Skeletal muscle tissue (tissue), 4 donors: ENCODE data around the gene PDLIM1. TPM values are rescaled to one million over a fixed set of nuclear protein-coding genes. Genes with fewer than 3 reads are reported as not detected.

Source experiments
- H3K27ac ChIP-seq: one replicate; pipeline ENCODE4 v1.7.0; 2013; ENCODE audit warnings: mild to moderate bottlenecking, low read depth, low read length, inconsistent platforms
- H3K27me3 ChIP-seq, 3 donors: one replicate each; pipeline ENCODE4 v1.7.0; 2013; ENCODE audit warnings: low read length in 3 of 3; ENCODE audit not compliant: control insufficient read depth in 3 of 3, insufficient read depth in 3 of 3
- H3K36me3 ChIP-seq, 3 donors: one replicate each; pipeline ENCODE4 v1.7.0; 2013; ENCODE audit warnings: low read length in 3 of 3; ENCODE audit not compliant: control insufficient read depth in 3 of 3, insufficient read depth in 3 of 3
- H3K4me1 ChIP-seq, 3 donors: one replicate each; pipeline ENCODE4 v1.7.0; 2013; ENCODE audit warnings: low read length in 3 of 3, mild to moderate bottlenecking in 3 of 3; ENCODE audit not compliant: control insufficient read depth in 3 of 3, insufficient read depth in 3 of 3
- H3K4me3 ChIP-seq, 3 donors: one replicate each; pipeline ENCODE4 v1.7.0; 2013; ENCODE audit warnings: low read length in 3 of 3
- H3K9ac ChIP-seq, 3 donors: one replicate each; pipeline ENCODE4 v1.7.0; 2013; ENCODE audit warnings: low read length in 3 of 3, mild to moderate bottlenecking in 3 of 3, moderate library complexity in 2 of 3, low read depth in 1 of 3
- H3K9me3 ChIP-seq, 3 donors: one replicate each; pipeline ENCODE4 v1.7.0; 2013; ENCODE audit warnings: low read length in 3 of 3; ENCODE audit not compliant: control insufficient read depth in 3 of 3
- total RNA-seq: library from RNA; depleted of rRNA; stranded (reverse); fragments of >200 nt; gene quantifications from one replicate; pipeline ENCODE4 v1.2.3, GENCODE V29; 2014
- donor health status: Osteomylitis.

Gene PDLIM1
- total RNA-seq, 1 donor from 2014 or later, result 9.9 TPM

DNA sequence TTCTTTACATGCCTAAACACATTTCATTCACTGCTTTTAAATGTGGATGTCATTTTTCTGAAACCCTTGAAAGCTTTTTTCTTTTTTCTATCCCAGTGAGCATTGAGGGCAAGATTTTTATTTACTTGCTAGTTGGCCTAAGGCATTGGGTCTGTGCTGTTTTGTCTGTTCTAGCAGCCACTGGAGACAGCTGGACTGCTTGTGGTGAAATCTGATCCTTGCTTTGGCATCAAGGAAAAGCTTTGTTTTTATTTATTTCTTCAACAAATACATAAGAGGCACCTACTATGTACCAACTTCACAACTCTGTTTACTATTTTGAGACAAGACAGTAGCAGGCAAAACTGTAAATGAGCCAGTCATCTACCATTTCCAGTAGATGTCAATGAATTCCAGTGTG is 28.4 kb upstream of the PDLIM1 start:
- Histone ChIP-seq H3K9me3 (no peaks in the 10 kb centered on the region), H3K4me3 (no peak overlapping the region), H3K27ac (no peak overlapping the region), H3K27me3 (no peaks in the 10 kb centered on the region), H3K9ac (no peak overlapping the region), H3K4me1 (peaks cover 0 to 30% (median 24%) of the 10 kb centered on the region in 3 donors), H3K36me3 (peaks cover 24 to 41% (median 30%) of the 10 kb centered on the region in 3 donors)

DNA sequence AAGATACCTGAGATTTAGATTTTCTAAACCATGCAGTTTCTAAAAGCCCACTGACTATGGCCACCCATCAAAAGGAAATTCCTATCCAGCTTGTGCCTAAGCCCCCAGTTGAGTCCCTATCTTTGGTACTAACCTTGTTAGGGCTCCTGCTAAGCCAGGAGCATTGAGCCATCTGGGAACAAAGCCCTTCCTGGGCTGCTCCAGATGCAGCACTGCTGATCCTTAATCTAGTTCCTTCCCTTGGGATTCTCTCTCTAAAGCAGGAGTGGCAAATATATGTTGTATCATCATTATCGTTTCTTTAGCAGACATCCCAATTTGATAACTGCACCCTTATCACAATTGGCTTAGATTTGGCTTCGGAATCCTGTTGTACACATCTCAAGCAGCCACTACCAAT is 24.7 kb upstream of the PDLIM1 start:
- peaks cover 17 to 39% (median 33%) of the 10 kb centered on the region in 3 donors for H3K4me1 ChIP-seq
- H3K4me3 ChIP-seq, result no peak overlapping the region
- H3K27ac ChIP-seq, result no peak overlapping the region
- peaks cover 17 to 36% (median 19%) of the 10 kb centered on the region in 3 donors for H3K36me3 ChIP-seq
- no peaks in the 10 kb centered on the region for H3K9me3 ChIP-seq
- no peak overlapping the region for H3K9ac ChIP-seq
- H3K27me3 ChIP-seq, result no peaks in the 10 kb centered on the region

GRCh38 chr10:95314192-95314918 is 23.6 kb upstream of the PDLIM1 start:
- Histone ChIP-seq H3K27me3 (no peaks in the 10 kb centered on the region), H3K9me3 (no peaks in the 10 kb centered on the region), H3K4me1 (peaks cover 17 to 31% (median 25%) of the 10 kb centered on the region in 3 donors), H3K27ac (no peak overlapping the region), H3K4me3 (no peak overlapping the region), H3K36me3 (peaks cover 17 to 36% (median 17%) of the 10 kb centered on the region in 3 donors), H3K9ac (no peak overlapping the region)

DNA sequence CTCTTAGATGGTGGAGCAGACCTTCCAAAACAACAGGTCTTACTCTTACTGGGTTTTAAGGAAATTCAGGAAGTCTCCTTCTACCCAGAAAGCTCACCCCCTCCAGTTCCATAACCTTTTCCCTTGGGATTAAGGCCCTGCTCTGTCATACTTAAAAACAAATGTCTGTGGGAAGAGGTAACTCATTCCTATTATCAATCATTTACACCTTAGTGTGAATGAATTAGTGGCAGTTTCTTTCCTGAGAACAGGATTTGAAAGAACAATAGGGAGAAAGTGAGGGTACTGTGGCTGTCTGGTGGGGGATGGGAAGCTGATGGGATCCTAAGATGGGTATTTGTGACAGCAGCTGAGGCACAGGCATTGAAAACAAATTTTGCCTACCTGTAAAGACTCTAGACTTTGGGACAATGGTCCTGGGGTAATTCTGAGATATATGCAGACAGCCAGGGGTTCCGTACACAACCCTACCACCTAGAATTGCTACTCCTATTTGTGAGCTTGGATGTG is 22.2 kb upstream of the PDLIM1 start:
- H3K4me3 ChIP-seq, result no peak overlapping the region
- H3K27ac ChIP-seq, result no peak overlapping the region
- H3K9ac ChIP-seq, result no peak overlapping the region
- H3K9me3 ChIP-seq, result no peaks in the 10 kb centered on the region
- no peaks in the 10 kb centered on the region for H3K27me3 ChIP-seq
- peaks cover 21 to 37% (median 28%) of the 10 kb centered on the region in 3 donors for H3K4me1 ChIP-seq
- H3K36me3 ChIP-seq, result peaks cover 17 to 23% (median 17%) of the 10 kb centered on the region in 3 donors

- Histone ChIP-seq H3K9me3 (no peaks in the 10 kb centered on the region), H3K27ac (no peak overlapping the region), H3K36me3 (peaks cover 16 to 22% (median 17%) of the 10 kb centered on the region in 3 donors), H3K4me3 (no peak overlapping the region), H3K27me3 (no peaks in the 10 kb centered on the region), H3K9ac (no peak overlapping the region), H3K4me1 (peaks cover 21 to 37% (median 28%) of the 10 kb centered on the region in 3 donors)
These were observed 21.5 kb upstream of the PDLIM1 start for GRCh38 chr10:95312257-95312656.

DNA sequence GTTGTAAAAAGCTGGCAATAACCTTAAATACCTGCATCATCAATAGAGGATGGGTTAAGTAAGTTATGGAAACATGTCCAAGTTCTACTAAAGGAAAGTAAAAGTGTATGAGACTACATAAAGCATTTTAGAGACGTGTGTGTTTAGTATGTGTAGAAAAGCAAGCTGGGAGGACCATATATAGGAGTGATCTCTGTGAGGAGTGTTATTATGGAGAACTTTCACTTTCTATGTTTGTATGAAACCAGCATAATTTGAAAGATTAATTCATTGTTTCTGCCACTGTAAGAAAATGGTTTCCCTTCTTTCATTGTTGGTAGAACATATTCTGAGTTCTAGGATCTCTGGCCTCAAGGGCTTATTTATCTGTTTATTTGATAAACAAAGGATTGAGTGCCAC is 19.2 kb upstream of the PDLIM1 start:
- Histone ChIP-seq H3K9me3 (no peaks in the 10 kb centered on the region), H3K36me3 (peaks cover 11 to 14% (median 13%) of the 10 kb centered on the region in 3 donors), H3K27me3 (no peaks in the 10 kb centered on the region), H3K4me3 (no peak overlapping the region), H3K9ac (no peak overlapping the region), H3K27ac (no peak overlapping the region), H3K4me1 (peaks cover 21 to 31% (median 28%) of the 10 kb centered on the region in 3 donors)

DNA sequence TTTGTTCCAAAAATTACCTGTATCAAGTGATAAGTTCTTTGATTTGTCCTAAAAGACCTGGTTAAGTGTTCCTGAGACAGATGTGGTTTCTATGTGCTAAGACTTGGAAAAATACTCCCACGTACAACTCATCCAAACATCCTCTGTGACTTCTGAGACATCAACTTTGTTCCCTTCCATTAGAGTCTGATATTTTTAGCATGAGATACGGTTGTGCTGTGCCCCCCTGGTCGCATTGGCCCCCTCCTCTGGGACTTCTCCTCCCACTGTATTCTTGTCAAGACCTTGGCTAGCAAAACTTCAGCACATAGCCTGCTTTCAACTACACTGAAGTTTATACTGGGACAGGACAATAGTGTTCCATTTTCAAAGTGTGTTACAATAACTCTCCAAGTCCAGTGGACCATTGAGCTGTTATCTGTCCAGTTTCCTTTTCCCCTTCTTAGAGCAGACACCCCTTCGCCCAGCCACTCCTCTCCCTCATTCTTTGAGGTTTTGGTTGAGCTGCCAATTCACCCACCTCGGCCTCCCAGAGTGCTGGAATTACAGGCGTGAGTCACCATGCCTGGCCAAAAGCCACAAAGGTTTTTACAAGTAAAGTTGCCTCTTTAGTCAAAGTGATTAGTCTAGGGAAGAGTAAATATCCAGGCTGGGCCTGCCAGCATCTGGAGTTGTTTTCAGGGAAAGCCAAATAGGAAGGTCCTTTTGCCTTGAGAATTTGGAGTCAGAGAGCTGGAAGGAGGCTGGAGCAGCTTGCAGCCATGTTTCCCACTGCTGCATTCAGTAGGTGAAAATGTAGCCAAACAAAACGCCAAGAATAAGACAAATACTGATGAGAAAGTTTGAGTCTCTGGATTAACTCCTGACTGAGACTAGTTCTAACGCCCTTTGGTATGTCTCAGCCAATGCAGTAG is 17.8 kb upstream of the PDLIM1 start:
- H3K9me3 ChIP-seq, result no peaks in the 10 kb centered on the region
- H3K4me1 ChIP-seq, result peaks cover 18 to 19% (median 18%) of the 10 kb centered on the region in 3 donors
- H3K9ac ChIP-seq, result no peak overlapping the region
- H3K27me3 ChIP-seq, result no peaks in the 10 kb centered on the region
- H3K36me3 ChIP-seq, result peaks cover 0 to 3% (median 2%) of the 10 kb centered on the region in 3 donors
- peak overlapping the region; percentile 4 for H3K27ac ChIP-seq
- no peak overlapping the region for H3K4me3 ChIP-seq

DNA sequence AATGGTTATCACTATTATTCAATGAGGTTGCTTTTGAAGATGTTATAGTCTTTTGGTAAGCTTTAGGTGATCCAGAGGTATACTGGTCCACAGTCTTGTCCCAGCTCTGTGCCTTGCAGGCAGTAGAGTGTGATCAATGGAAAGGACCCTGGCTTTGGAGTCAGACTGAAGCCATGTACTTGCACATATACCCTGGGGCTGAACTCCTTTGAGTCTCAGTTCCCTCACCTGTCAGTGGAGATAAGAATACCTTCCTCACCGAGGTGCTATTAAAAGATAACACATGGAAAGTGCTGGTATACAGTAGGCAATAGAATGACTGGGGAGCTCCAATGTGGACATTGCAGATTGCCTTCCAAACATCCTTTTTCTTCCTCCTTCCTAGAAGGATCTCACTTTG is 16.0 kb upstream of the PDLIM1 start:
- H3K4me3 ChIP-seq, result no peak overlapping the region
- no peaks in the 10 kb centered on the region for H3K36me3 ChIP-seq
- H3K9ac ChIP-seq, result no peak overlapping the region
- no peaks in the 10 kb centered on the region for H3K27me3 ChIP-seq
- H3K9me3 ChIP-seq, result no peaks in the 10 kb centered on the region
- peaks cover 4 to 8% (median 6%) of the 10 kb centered on the region in 3 donors for H3K4me1 ChIP-seq
- H3K27ac ChIP-seq, result no peak overlapping the region

DNA sequence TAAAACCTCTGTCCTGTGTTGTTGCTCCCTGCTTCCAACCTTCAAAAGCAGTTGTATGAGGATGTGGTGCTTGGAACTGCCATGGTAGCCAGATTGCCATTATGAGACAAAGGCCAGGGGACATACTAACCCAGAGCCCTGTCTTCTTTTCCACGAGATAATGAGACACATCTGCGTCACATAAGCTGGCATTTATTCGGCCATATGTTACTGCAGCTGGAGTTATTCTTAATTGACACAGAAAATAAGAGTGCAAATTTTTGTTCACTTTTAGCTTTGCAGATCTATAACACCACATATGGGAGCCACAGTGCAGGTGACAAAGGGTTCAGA is 15.5 kb upstream of the PDLIM1 start:
- Histone ChIP-seq H3K4me1 (peaks cover 4 to 8% (median 6%) of the 10 kb centered on the region in 3 donors), H3K9me3 (no peaks in the 10 kb centered on the region), H3K27me3 (no peaks in the 10 kb centered on the region), H3K4me3 (no peak overlapping the region), H3K36me3 (no peaks in the 10 kb centered on the region), H3K9ac (no peak overlapping the region), H3K27ac (no peak overlapping the region)
